ENCODE results near the gene VAC14.

DNA sequence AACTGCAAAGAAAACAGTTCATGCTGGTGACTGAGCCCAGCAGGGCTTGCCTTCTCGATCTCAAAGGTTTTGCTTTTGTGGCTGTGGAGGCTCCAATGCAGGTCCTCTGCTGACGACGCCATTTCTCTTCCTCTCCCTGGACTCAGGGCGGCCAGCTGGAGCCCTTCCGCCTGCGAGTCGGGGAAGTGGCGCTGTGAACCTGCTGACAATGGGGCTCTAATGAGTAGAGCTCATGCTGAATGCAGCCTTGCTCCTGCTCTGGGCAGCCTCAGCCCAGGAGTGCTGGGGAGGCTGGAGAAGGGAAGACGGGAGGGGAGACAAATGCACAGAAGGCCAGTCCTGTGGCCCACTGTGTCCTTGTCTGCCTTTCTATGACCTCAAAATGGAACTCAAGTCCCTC is 43.8 kb downstream of the VAC14 start:
- TF ChIP-seq EZH2 (IDR thresholded peaks at IDR 0.05; ENCODE audit: insufficient read depth, poor library complexity, severe bottlenecking) (no peak), EZH2phosphoT487 (IDR thresholded peaks at IDR 0.05; ENCODE audit: insufficient read depth, low read depth) (no peak)

Measured in GM23248 (cell line).